ENCODE results near the gene TPI1. TPM values are rescaled to one million over a fixed set of nuclear protein-coding genes. Genes with fewer than 3 reads are reported as not detected.
A peak's percentile ranks its signal among the peaks of the same experiment; 100 is the strongest.

Gene TPI1
- total RNA-seq, 1 experiment from 2014 or later = 1,177 TPM

DNA sequence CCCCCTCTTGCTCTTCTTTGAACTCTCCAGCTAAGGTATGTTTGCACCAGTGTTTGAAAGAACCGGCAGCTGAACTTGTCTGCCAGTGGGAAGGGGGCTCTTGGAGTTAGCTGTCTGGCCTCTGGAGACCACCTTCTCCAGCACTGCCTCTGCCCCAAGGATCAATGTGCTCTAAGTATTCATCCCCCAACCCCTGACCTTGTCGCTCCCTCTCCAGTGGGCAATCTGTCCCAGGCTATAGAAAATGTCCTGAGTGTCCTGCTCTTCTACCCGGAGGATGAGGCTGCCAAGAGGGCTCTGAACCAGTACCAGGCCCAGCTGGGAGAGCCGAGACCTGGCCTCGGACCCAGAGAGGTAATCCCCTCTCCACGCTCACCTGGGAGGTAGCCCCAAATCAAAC, 36.3 kb upstream of the TPI1 start:
- no peaks in the 10 kb centered on the region for H3K27me3 ChIP-seq (ENCODE audit: insufficient read depth, low read length)
- TF ChIP-seq CTCF (conservative IDR thresholded peaks at IDR 0.05) = no peak
- Mint-ChIP-seq H3K9me3 (no peaks in the 10 kb centered on the region), H3K4me3 (peak overlapping the region in 1 of 2 experiments; percentile 37; a peak in 1 of 5 replicates), H3K4me1 (peaks cover 16 to 36% of the 10 kb centered on the region in 2 experiments), H3K27ac (0 out of 7 replicates have a peak overlapping the region, but pooled peaks of 2 of the 3 experiments have one; percentile 52 to 68), H3K27me3 (ENCODE audit: low read depth) (peaks cover 2% of the 10 kb centered on the region; the same call in 1 of the 2 replicates), H3K36me3 (ENCODE audit: insufficient read depth in 1 of 3, low read depth in 3 of 3) (peaks cover 30 to 53% (median 50%) of the 10 kb centered on the region in 3 experiments)
- H4K91ac ChIP-seq (ENCODE audit: insufficient read length, low read depth, low read length) = no peak overlapping the region
- no peak overlapping the region for H3K14ac ChIP-seq (ENCODE audit: insufficient read depth, low read length)
- no peak overlapping the region for H3K9ac ChIP-seq (ENCODE audit: extremely low read depth, insufficient read length, low read length)
- H3K23me2 ChIP-seq (ENCODE audit: insufficient read length, low read depth, low read length, poor library complexity, severe bottlenecking) = peaks cover 11% of the 10 kb centered on the region
- H2AFZ ChIP-seq (ENCODE audit: low read length) = no peak overlapping the region
- no peak overlapping the region for H2BK120ac ChIP-seq (ENCODE audit: low read depth, low read length, poor library complexity, severe bottlenecking)
- H2AK5ac ChIP-seq (ENCODE audit: insufficient read length, low read length) = no peak overlapping the region
- peaks cover 2% of the 10 kb centered on the region; the same call in 1 of the 2 replicates for H3K79me2 ChIP-seq (ENCODE audit: insufficient read depth, low read length)
- no peak overlapping the region for H3K27ac ChIP-seq (ENCODE audit: insufficient read length, low read depth, low read length)
- H2BK12ac ChIP-seq (ENCODE audit: insufficient read length, low read depth, low read length) = no peak overlapping the region
- no CpG with 5 or more reads among the region's 6 CpGs for WGBS (ENCODE audit: extremely low coverage, insufficient read length, low lambda C conversion rate)
- no peak overlapping the region for H3K4ac ChIP-seq (ENCODE audit: low read depth, low read length)
- H4K20me1 ChIP-seq (ENCODE audit: control insufficient read depth, insufficient read depth, insufficient read length) = peaks cover 2% of the 10 kb centered on the region
- H3K56ac ChIP-seq (ENCODE audit: insufficient read length, low read depth, low read length) = no peak overlapping the region
- no peak overlapping the region for H3K23ac ChIP-seq (ENCODE audit: insufficient read length, low read depth, low read length)
- no peaks in the 10 kb centered on the region for H3K9me3 ChIP-seq (ENCODE audit: control insufficient read depth, low read depth, low read length)
- H3T11ph ChIP-seq (ENCODE audit: low read length) = no peak overlapping the region
- no peak for DNase-seq
- H2BK5ac ChIP-seq (ENCODE audit: insufficient read length, low read length) = no peak overlapping the region
- no peak overlapping the region for H4K8ac ChIP-seq (replicated peaks; ENCODE audit: insufficient read length, low read depth, low read length)
- H3K79me1 ChIP-seq (ENCODE audit: insufficient read depth, low read depth, low read length, poor library complexity, severe bottlenecking) = no peaks in the 10 kb centered on the region
- H4K5ac ChIP-seq (ENCODE audit: insufficient read length, low read depth, low read length) = no peak overlapping the region
- H2BK15ac ChIP-seq (ENCODE audit: low read depth, low read length) = no peak overlapping the region
- H3K18ac ChIP-seq (ENCODE audit: insufficient read length, low read depth, low read length) = no peak overlapping the region
- H2BK20ac ChIP-seq (ENCODE audit: low read depth, low read length, poor library complexity, severe bottlenecking) = no peak overlapping the region
- peaks cover 3% of the 10 kb centered on the region; the same call in 1 of the 2 replicates for H3K4me1 ChIP-seq (ENCODE audit: insufficient read depth, low read length)
- H3K4me2 ChIP-seq (ENCODE audit: insufficient read depth, insufficient read length, low read length) = no peak overlapping the region
